ENCODE data around the gene IRF8. TPM values are rescaled to one million over a fixed set of nuclear protein-coding genes. Genes with fewer than 3 reads are reported as not detected.

The IRF8 gene, protein sequence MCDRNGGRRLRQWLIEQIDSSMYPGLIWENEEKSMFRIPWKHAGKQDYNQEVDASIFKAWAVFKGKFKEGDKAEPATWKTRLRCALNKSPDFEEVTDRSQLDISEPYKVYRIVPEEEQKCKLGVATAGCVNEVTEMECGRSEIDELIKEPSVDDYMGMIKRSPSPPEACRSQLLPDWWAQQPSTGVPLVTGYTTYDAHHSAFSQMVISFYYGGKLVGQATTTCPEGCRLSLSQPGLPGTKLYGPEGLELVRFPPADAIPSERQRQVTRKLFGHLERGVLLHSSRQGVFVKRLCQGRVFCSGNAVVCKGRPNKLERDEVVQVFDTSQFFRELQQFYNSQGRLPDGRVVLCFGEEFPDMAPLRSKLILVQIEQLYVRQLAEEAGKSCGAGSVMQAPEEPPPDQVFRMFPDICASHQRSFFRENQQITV
- total RNA-seq (33.3 TPM), polyA plus RNA-seq (ENCODE audit: insufficient read depth, low read depth, low replicate concordance) (2.9 TPM)
- long read RNA-seq, donor 1, result 0 reads
- long read RNA-seq, donor 2, partial matches to known transcripts, result 0 of 2 reads
- long read RNA-seq, donor 2, other reads (novel, unspliced or antisense), result 0 of 2 reads
- long read RNA-seq, donor 3, partial matches to known transcripts, result 0 of 1 reads
- long read RNA-seq, donor 3, other reads (novel, unspliced or antisense), result 0 of 1 reads
- long read RNA-seq, donor 4, result 0 reads
- long read RNA-seq, donor 5, result 0 reads
- long read RNA-seq, donor 6, result 0 reads
- long read RNA-seq, donor 7, transcript IRF8-201 (9 exons, 3,030 nt), result major isoform, 30 of 35 reads
- long read RNA-seq, donor 7, partial matches to known transcripts, result 0 of 35 reads
- long read RNA-seq, donor 7, other reads (novel, unspliced or antisense), result 3 of 35 reads
- long read RNA-seq, donor 8, partial matches to known transcripts, result 0 of 2 reads
- long read RNA-seq, donor 8, other reads (novel, unspliced or antisense), result 0 of 2 reads
- long read RNA-seq, donor 9, result 0 reads
- long read RNA-seq, donor 10, partial matches to known transcripts, result 0 of 1 reads
- long read RNA-seq, donor 10, other reads (novel, unspliced or antisense), result 0 of 1 reads

GRCh38 chr16:85898521-85899442, at the start of gene IRF8:
TSS of gene IRF8 (plus strand) at chr16:85899162. CDS start at chr16:85903016, 3,854 bp downstream.
- peak within 1 kb of the TSS; percentile 43 to 54 for H3K27ac ChIP-seq (ENCODE audit: low read depth in 2 of 2, low read length in 2 of 2)
- H3K27me3 ChIP-seq (ENCODE audit: control insufficient read depth, insufficient read depth, low read length), result peaks cover 9% of the 10 kb centered on the region
- H3K4me1 ChIP-seq (ENCODE audit: control insufficient read depth in 2 of 3, insufficient read depth in 2 of 3, low read depth in 1 of 3, low read length in 3 of 3), result peaks cover 0 to 5% (median 0%) of the 10 kb centered on the region in 3 donors
- H3K36me3 ChIP-seq (ENCODE audit: control insufficient read depth in 2 of 3, insufficient read depth in 3 of 3, low read length in 3 of 3), result no peaks in the 10 kb centered on the region
- no peaks in the 10 kb centered on the region for H3K9me3 ChIP-seq (ENCODE audit: control insufficient read depth in 2 of 3, insufficient read depth in 1 of 3, low read length in 3 of 3)
- peak within 1 kb of the TSS in 1 of 3 donors; percentile 71 for H3K9ac ChIP-seq (ENCODE audit: low read length in 3 of 3)
- intact Hi-C loops (cut with DNase I), result no loop called here
- FAIRE-seq (no peak), DNase-seq (peak; percentile 75 to 93 (median 81))
- TF ChIP-seq, protein P1, sequence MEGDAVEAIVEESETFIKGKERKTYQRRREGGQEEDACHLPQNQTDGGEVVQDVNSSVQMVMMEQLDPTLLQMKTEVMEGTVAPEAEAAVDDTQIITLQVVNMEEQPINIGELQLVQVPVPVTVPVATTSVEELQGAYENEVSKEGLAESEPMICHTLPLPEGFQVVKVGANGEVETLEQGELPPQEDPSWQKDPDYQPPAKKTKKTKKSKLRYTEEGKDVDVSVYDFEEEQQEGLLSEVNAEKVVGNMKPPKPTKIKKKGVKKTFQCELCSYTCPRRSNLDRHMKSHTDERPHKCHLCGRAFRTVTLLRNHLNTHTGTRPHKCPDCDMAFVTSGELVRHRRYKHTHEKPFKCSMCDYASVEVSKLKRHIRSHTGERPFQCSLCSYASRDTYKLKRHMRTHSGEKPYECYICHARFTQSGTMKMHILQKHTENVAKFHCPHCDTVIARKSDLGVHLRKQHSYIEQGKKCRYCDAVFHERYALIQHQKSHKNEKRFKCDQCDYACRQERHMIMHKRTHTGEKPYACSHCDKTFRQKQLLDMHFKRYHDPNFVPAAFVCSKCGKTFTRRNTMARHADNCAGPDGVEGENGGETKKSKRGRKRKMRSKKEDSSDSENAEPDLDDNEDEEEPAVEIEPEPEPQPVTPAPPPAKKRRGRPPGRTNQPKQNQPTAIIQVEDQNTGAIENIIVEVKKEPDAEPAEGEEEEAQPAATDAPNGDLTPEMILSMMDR (IDR thresholded peaks at IDR 0.05; ENCODE audit: borderline replicate concordance, extremely low read depth, insufficient read depth), result no peak
- H3K4me3 ChIP-seq (ENCODE audit: low read length in 3 of 3), result peak within 1 kb of the TSS in 2 of 3 donors; percentile 56 to 76

- no peak overlapping the region for H3K27ac ChIP-seq (ENCODE audit: low read depth in 2 of 2, low read length in 2 of 2)
- H3K9me3 ChIP-seq (ENCODE audit: control insufficient read depth in 2 of 3, insufficient read depth in 1 of 3, low read length in 3 of 3), result no peaks in the 10 kb centered on the region
- TF ChIP-seq, protein P1 (IDR thresholded peaks at IDR 0.05; ENCODE audit: borderline replicate concordance, extremely low read depth, insufficient read depth), result no peak
- H3K27me3 ChIP-seq (ENCODE audit: control insufficient read depth, insufficient read depth, low read length), result no peaks in the 10 kb centered on the region
- no peak for FAIRE-seq
- no peak overlapping the region for H3K9ac ChIP-seq (ENCODE audit: low read length in 3 of 3)
- DNase-seq, result peak in 1 of 5 donors; percentile 12
- H3K4me3 ChIP-seq (ENCODE audit: low read length in 3 of 3), result no peak overlapping the region
- H3K36me3 ChIP-seq (ENCODE audit: control insufficient read depth in 2 of 3, insufficient read depth in 3 of 3, low read length in 3 of 3), result no peaks in the 10 kb centered on the region
- no peaks in the 10 kb centered on the region for H3K4me1 ChIP-seq (ENCODE audit: control insufficient read depth in 2 of 3, insufficient read depth in 2 of 3, low read depth in 1 of 3, low read length in 3 of 3)
- intact Hi-C loops (cut with DNase I), result no loop called here
Measured at GRCh38 chr16:85849388-85849787, 49.6 kb upstream of the IRF8 start.

- intact Hi-C loops (cut with DNase I), result no loop called here
- Histone ChIP-seq H3K27me3 (ENCODE audit: control insufficient read depth, insufficient read depth, low read length) (no peaks in the 10 kb centered on the region), H3K4me1 (ENCODE audit: control insufficient read depth in 2 of 3, insufficient read depth in 2 of 3, low read depth in 1 of 3, low read length in 3 of 3) (no peaks in the 10 kb centered on the region), H3K4me3 (ENCODE audit: low read length in 3 of 3) (no peak overlapping the region), H3K9me3 (ENCODE audit: control insufficient read depth in 2 of 3, insufficient read depth in 1 of 3, low read length in 3 of 3) (no peaks in the 10 kb centered on the region), H3K36me3 (ENCODE audit: control insufficient read depth in 2 of 3, insufficient read depth in 3 of 3, low read length in 3 of 3) (no peaks in the 10 kb centered on the region), H3K27ac (ENCODE audit: low read depth in 2 of 2, low read length in 2 of 2) (no peak overlapping the region), H3K9ac (ENCODE audit: low read length in 3 of 3) (no peak overlapping the region)
- FAIRE-seq (no peak), DNase-seq (peak in 2 of 5 donors; percentile 24 to 37)
- TF ChIP-seq, protein P1 (IDR thresholded peaks at IDR 0.05; ENCODE audit: borderline replicate concordance, extremely low read depth, insufficient read depth), result no peak
Measured at GRCh38 chr16:85850344-85850880, 48.5 kb upstream of the IRF8 start.

Data from kidney (tissue), 22 donors.